ENCODE results near the gene TUBA3C.

TUBA3C gene

GRCh38 chr13:19185865-19186645 is 4.4 kb upstream of the TUBA3C start:
- Histone ChIP-seq H4K20me1 (ENCODE audit: insufficient read depth, low read length, poor library complexity, severe bottlenecking) (no peaks in the 10 kb centered on the region), H3K4me2 (ENCODE audit: low read depth, low read length, poor library complexity, severe bottlenecking) (no peak overlapping the region), H2AFZ (ENCODE audit: low read length) (no peak overlapping the region), H3K36me3 (ENCODE audit: insufficient read depth, low read length) (no peaks in the 10 kb centered on the region), H3K4me1 (ENCODE audit: insufficient read depth, low read length, poor library complexity, severe bottlenecking) (no peaks in the 10 kb centered on the region), H3F3A (ENCODE audit: low read depth) (no peaks in the 10 kb centered on the region), H3K9ac (ENCODE audit: low read depth, low read length, poor library complexity, severe bottlenecking) (no peak overlapping the region), H3K9me2 (replicated peaks; ENCODE audit: low read depth, low read length) (no peaks in the 10 kb centered on the region), H3K9me3 (ENCODE audit: insufficient read depth, low read depth, low read length) (peaks cover 11% of the 10 kb centered on the region; the same call in 1 of the 2 replicates), H3K79me2 (ENCODE audit: insufficient read depth, low read length) (no peaks in the 10 kb centered on the region), H3K4me3 (ENCODE audit: low read length, poor library complexity, severe bottlenecking) (no peak overlapping the region), H3K27me3 (ENCODE audit: insufficient read depth, low read length, poor library complexity, severe bottlenecking) (no peaks in the 10 kb centered on the region)
- no peak for TF ChIP-seq EZH2phosphoT487 (IDR thresholded peaks at IDR 0.05; ENCODE audit: borderline replicate concordance)
- TF ChIP-seq, protein P1, sequence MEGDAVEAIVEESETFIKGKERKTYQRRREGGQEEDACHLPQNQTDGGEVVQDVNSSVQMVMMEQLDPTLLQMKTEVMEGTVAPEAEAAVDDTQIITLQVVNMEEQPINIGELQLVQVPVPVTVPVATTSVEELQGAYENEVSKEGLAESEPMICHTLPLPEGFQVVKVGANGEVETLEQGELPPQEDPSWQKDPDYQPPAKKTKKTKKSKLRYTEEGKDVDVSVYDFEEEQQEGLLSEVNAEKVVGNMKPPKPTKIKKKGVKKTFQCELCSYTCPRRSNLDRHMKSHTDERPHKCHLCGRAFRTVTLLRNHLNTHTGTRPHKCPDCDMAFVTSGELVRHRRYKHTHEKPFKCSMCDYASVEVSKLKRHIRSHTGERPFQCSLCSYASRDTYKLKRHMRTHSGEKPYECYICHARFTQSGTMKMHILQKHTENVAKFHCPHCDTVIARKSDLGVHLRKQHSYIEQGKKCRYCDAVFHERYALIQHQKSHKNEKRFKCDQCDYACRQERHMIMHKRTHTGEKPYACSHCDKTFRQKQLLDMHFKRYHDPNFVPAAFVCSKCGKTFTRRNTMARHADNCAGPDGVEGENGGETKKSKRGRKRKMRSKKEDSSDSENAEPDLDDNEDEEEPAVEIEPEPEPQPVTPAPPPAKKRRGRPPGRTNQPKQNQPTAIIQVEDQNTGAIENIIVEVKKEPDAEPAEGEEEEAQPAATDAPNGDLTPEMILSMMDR (conservative IDR thresholded peaks at IDR 0.05; ENCODE audit: low read length), result no peak

- no peak overlapping the region for H3K4me2 ChIP-seq (ENCODE audit: low read depth, low read length, poor library complexity, severe bottlenecking)
- H3K27me3 ChIP-seq (ENCODE audit: insufficient read depth, low read length, poor library complexity, severe bottlenecking), result no peaks in the 10 kb centered on the region
- H3K4me3 ChIP-seq (ENCODE audit: low read length, poor library complexity, severe bottlenecking), result no peak overlapping the region
- H3K9me2 ChIP-seq (replicated peaks; ENCODE audit: low read depth, low read length), result no peaks in the 10 kb centered on the region
- TF ChIP-seq, protein P1 (conservative IDR thresholded peaks at IDR 0.05; ENCODE audit: low read length), result no peak
- no peaks in the 10 kb centered on the region for H4K20me1 ChIP-seq (ENCODE audit: insufficient read depth, low read length, poor library complexity, severe bottlenecking)
- H2AFZ ChIP-seq (ENCODE audit: low read length), result no peak overlapping the region
- no peaks in the 10 kb centered on the region for H3K79me2 ChIP-seq (ENCODE audit: insufficient read depth, low read length)
- H3K36me3 ChIP-seq (ENCODE audit: insufficient read depth, low read length), result no peaks in the 10 kb centered on the region
- no peaks in the 10 kb centered on the region for H3K4me1 ChIP-seq (ENCODE audit: insufficient read depth, low read length, poor library complexity, severe bottlenecking)
- H3K9me3 ChIP-seq (ENCODE audit: insufficient read depth, low read depth, low read length), result peaks cover 11% of the 10 kb centered on the region; the same call in 1 of the 2 replicates
- no peak overlapping the region for H3K9ac ChIP-seq (ENCODE audit: low read depth, low read length, poor library complexity, severe bottlenecking)
- H3F3A ChIP-seq (ENCODE audit: low read depth), result no peaks in the 10 kb centered on the region
Observed at GRCh38 chr13:19185086-19185864, 3.7 kb upstream of the TUBA3C start.

- TF ChIP-seq EZH2phosphoT487 (IDR thresholded peaks at IDR 0.05; ENCODE audit: borderline replicate concordance), result no peak
- TF ChIP-seq, protein P1 (conservative IDR thresholded peaks at IDR 0.05; ENCODE audit: low read length), result no peak
- Histone ChIP-seq H3K36me3 (ENCODE audit: insufficient read depth, low read length) (no peaks in the 10 kb centered on the region), H3K9ac (ENCODE audit: low read depth, low read length, poor library complexity, severe bottlenecking) (no peak overlapping the region), H3K4me3 (ENCODE audit: low read length, poor library complexity, severe bottlenecking) (no peak overlapping the region), H3K4me1 (ENCODE audit: insufficient read depth, low read length, poor library complexity, severe bottlenecking) (no peaks in the 10 kb centered on the region), H3K4me2 (ENCODE audit: low read depth, low read length, poor library complexity, severe bottlenecking) (no peak overlapping the region), H4K20me1 (ENCODE audit: insufficient read depth, low read length, poor library complexity, severe bottlenecking) (no peaks in the 10 kb centered on the region), H3K9me2 (replicated peaks; ENCODE audit: low read depth, low read length) (no peaks in the 10 kb centered on the region), H3F3A (ENCODE audit: low read depth) (no peaks in the 10 kb centered on the region), H3K9me3 (ENCODE audit: insufficient read depth, low read depth, low read length) (peaks cover 11% of the 10 kb centered on the region; the same call in 1 of the 2 replicates), H3K27me3 (ENCODE audit: insufficient read depth, low read length, poor library complexity, severe bottlenecking) (no peaks in the 10 kb centered on the region), H3K79me2 (ENCODE audit: insufficient read depth, low read length) (no peaks in the 10 kb centered on the region), H2AFZ (ENCODE audit: low read length) (no peak overlapping the region)
Observed at GRCh38 chr13:19184176-19184575, 2.6 kb upstream of the TUBA3C start.

Measured in Loucy (cell line).